OCI-LY7 (cell line): ENCODE data around the gene ESX1. TPM values are rescaled to one million over a fixed set of nuclear protein-coding genes. Genes with fewer than 3 reads are reported as not detected.

Source experiments
- BruUV-seq: library from RNA; stranded (reverse); fragments of 400-500 nt; replicated peaks from 2 replicates; lab custom pipeline; 2021; lab: Mats Ljungman, UMichigan
- CTCF ChIA-PET: fragments of 300-600 bp; sonication (Branson Sonifier 250); formaldehyde crosslinking; loops from one replicate; lab custom pipeline; 2022; ENCODE audit warnings: antibody characterized with exemption; ENCODE audit not compliant: unreplicated experiment; lab: Charles Lee
- POLR2A ChIA-PET: fragments of 300-600 bp; sonication (Branson Sonifier 250); formaldehyde crosslinking; loops from one replicate; lab custom pipeline; 2022; ENCODE audit warnings: antibody characterized with exemption; lab: Charles Lee
- DNase-seq: peaks from one replicate; pipeline ENCODE4 v3.0.0-alpha.2; 2015; ENCODE audit warnings: low spot score
- H2AFZ ChIP-seq: fragments of 200-600 bp; sonication (generic), shearing (Covaris generic); 2 replicates; pipeline ENCODE4 v1.6.1; 2014; ENCODE audit warnings: mild to moderate bottlenecking, antibody characterized with exemption, low read length, moderate library complexity
- H3K27ac ChIP-seq: fragments of 200-600 bp; sonication (generic); 2 replicates; pipeline ENCODE4 v1.5.1; 2014; ENCODE audit warnings: mixed run types, low read depth, mild to moderate bottlenecking, moderate library complexity, low read length, inconsistent platforms; ENCODE audit not compliant: poor library complexity, severe bottlenecking
- H3K36me3 ChIP-seq: fragments of 200-600 bp; sonication (generic); 2 replicates; pipeline ENCODE4 v1.6.1; 2014; ENCODE audit warnings: mild to moderate bottlenecking, antibody characterized with exemption, low read length, moderate library complexity, mixed read lengths; ENCODE audit not compliant: insufficient read depth
- H3K4me1 ChIP-seq: fragments of 200-600 bp; sonication (generic); 2 replicates; pipeline ENCODE4 v1.5.1; 2014; ENCODE audit warnings: mild to moderate bottlenecking, low read length; ENCODE audit not compliant: insufficient read depth, poor library complexity, severe bottlenecking
- H3K4me2 ChIP-seq: fragments of 200-600 bp; sonication (generic); 2 replicates; pipeline ENCODE4 v1.6.1; 2014; ENCODE audit warnings: mild to moderate bottlenecking, low read length
- H3K4me3 ChIP-seq: fragments of 200-600 bp; sonication (generic); 2 replicates; pipeline ENCODE4 v1.5.1; 2014; ENCODE audit warnings: mild to moderate bottlenecking, low read depth, low read length; ENCODE audit not compliant: poor library complexity, severe bottlenecking
- H3K79me2 ChIP-seq: fragments of 200-600 bp; sonication (generic); 2 replicates; pipeline ENCODE4 v1.6.1; 2016; ENCODE audit warnings: low read depth, mild to moderate bottlenecking, low read length, moderate library complexity, mixed read lengths; ENCODE audit not compliant: insufficient read depth
- H3K9me2 ChIP-seq: fragments of 200-600 bp; sonication (generic); 2 replicates; pipeline ENCODE4 v1.6.1; 2016; ENCODE audit warnings: mild to moderate bottlenecking, low read length, mixed read lengths; ENCODE audit not compliant: insufficient read depth
- H3K9me3 ChIP-seq: fragments of 200-600 bp; sonication (generic); 2 replicates; pipeline ENCODE4 v1.6.1; 2014; ENCODE audit warnings: mild to moderate bottlenecking, mixed run types, low read length, mixed read lengths
- H4K20me1 ChIP-seq: fragments of 200-600 bp; sonication (generic); 2 replicates; pipeline ENCODE4 v1.6.1; 2014; ENCODE audit warnings: mild to moderate bottlenecking, antibody characterized with exemption, low read length, moderate library complexity, mixed read lengths; ENCODE audit not compliant: insufficient read depth
- EZH2phosphoT487 ChIP-seq: fragments of 200-600 bp; sonication (generic); IDR thresholded peaks from 2 replicates; pipeline ENCODE4 v1.6.1; 2018; ENCODE audit warnings: low read depth, borderline replicate concordance, mild to moderate bottlenecking, mixed run types, antibody characterized with exemption, low read length, moderate library complexity, mixed read lengths
- intact Hi-C: fragments of 100-400 bp; cut with micrococcal nuclease; formaldehyde crosslinking; loops from one replicate; pipeline ENCODE4 v1.10.0; 2022; ENCODE audit not compliant: unreplicated experiment
- total RNA-seq, 2 experiments: library from RNA; depleted of rRNA in 1 of 2; stranded (reverse); fragments of >200 nt in 1 of 2; shearing (Covaris generic) in 1 of 2; gene quantifications; 2 replicates each; pipeline ENCODE4 v1.2.3, GENCODE V29; 2014 to 2022
- TF ChIP-seq, protein P1 (sequence below): fragments of 200-600 bp; sonication (generic); conservative IDR thresholded peaks from 2 replicates; pipeline ENCODE4 v1.5.1; 2014; ENCODE audit warnings: mild to moderate bottlenecking, antibody characterized with exemption, low read length, moderate library complexity, mixed read lengths

The ESX1 gene
- total RNA-seq, 2 experiments from 2014 or later, result not detected

- BruUV-seq, result no TSS peak
These were observed 27.5 kb upstream of the ESX1 start for GRCh38 chrX:104282166-104282725.

DNA sequence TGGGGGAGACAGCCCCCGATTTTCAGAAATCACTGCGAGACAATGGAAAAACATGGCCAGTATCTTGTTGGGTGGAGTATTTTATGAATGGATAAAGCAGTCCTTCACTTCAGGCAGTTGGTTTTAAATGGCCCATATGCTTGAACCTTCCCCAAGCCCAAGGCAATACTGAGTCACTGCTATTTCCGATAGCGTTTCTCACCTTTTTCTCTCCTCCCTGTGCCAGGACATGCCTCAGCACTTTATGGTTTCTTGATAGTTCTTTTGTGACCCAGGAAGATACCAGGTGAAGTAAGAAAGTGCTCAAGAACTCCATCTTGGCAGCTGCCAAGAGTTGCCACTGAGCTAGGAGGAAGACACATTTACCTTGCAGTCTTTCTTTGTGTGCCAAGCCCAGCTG, 26.8 kb upstream of the ESX1 start:
- intact Hi-C loops, result no loop called here
- H3K27ac ChIP-seq, result no peak overlapping the region
- no TSS peak for BruUV-seq

More at GRCh38 chrX:104282166-104282725, 27.5 kb upstream of the ESX1 start:
- H3K4me2 ChIP-seq, result no peak overlapping the region
- ChIA-PET CTCF (no interaction called here), POLR2A (no interaction called here)
- no peak for TF ChIP-seq EZH2phosphoT487
- TF ChIP-seq, protein P1, sequence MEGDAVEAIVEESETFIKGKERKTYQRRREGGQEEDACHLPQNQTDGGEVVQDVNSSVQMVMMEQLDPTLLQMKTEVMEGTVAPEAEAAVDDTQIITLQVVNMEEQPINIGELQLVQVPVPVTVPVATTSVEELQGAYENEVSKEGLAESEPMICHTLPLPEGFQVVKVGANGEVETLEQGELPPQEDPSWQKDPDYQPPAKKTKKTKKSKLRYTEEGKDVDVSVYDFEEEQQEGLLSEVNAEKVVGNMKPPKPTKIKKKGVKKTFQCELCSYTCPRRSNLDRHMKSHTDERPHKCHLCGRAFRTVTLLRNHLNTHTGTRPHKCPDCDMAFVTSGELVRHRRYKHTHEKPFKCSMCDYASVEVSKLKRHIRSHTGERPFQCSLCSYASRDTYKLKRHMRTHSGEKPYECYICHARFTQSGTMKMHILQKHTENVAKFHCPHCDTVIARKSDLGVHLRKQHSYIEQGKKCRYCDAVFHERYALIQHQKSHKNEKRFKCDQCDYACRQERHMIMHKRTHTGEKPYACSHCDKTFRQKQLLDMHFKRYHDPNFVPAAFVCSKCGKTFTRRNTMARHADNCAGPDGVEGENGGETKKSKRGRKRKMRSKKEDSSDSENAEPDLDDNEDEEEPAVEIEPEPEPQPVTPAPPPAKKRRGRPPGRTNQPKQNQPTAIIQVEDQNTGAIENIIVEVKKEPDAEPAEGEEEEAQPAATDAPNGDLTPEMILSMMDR, result no peak
- H3K9me2 ChIP-seq, result no peaks in the 10 kb centered on the region
- DNase-seq, result no peak
- intact Hi-C loops, result no loop called here
- H3K9me3 ChIP-seq, result no peaks in the 10 kb centered on the region
- H3K4me3 ChIP-seq, result no peak overlapping the region
- H3K27ac ChIP-seq, result no peak overlapping the region
- no peaks in the 10 kb centered on the region for H3K79me2 ChIP-seq
- no peaks in the 10 kb centered on the region for H4K20me1 ChIP-seq
- no peaks in the 10 kb centered on the region for H3K4me1 ChIP-seq
- H2AFZ ChIP-seq, result no peak overlapping the region
- H3K36me3 ChIP-seq, result no peaks in the 10 kb centered on the region

DNA sequence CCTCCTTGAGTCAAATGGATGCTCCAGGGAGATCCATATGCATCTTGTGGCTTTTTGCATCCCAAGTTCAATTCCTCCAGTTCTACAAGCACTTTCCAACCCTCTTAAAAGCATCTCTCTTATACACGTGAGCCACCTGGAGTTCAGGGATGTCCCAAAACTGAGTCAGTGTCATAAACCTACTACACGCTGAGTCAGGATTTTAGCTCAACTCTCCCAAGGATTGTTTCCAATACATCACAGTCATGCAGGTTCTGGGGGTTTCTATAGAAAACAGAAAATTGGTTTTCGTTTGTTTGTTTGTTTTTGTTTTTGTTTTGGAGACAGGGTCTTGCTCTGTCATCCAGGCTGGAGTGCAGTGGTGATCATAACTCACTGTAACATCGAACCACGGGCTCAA, 25.9 kb upstream of the ESX1 start:
- no peak for TF ChIP-seq EZH2phosphoT487
- TF ChIP-seq, protein P1, result no peak
- H3K4me3 ChIP-seq, result no peak overlapping the region
- no peaks in the 10 kb centered on the region for H4K20me1 ChIP-seq
- CTCF ChIA-PET, result no interaction called here
- no peaks in the 10 kb centered on the region for H3K4me1 ChIP-seq
- POLR2A ChIA-PET, result no interaction called here
- intact Hi-C loops, result no loop called here
- DNase-seq, result no peak
- H3K79me2 ChIP-seq, result no peaks in the 10 kb centered on the region
- no peaks in the 10 kb centered on the region for H3K36me3 ChIP-seq
- no peak overlapping the region for H3K4me2 ChIP-seq
- no peaks in the 10 kb centered on the region for H3K9me2 ChIP-seq
- H3K27ac ChIP-seq, result no peak overlapping the region
- no peaks in the 10 kb centered on the region for H3K9me3 ChIP-seq
- no TSS peak for BruUV-seq
- no peak overlapping the region for H2AFZ ChIP-seq

More for the DNA sequence above, 26.8 kb upstream of the ESX1 start:
- H3K9me3 ChIP-seq, result no peaks in the 10 kb centered on the region
- H3K4me1 ChIP-seq, result no peaks in the 10 kb centered on the region
- DNase-seq, result no peak
- POLR2A ChIA-PET, result no interaction called here
- H2AFZ ChIP-seq, result no peak overlapping the region
- no peaks in the 10 kb centered on the region for H4K20me1 ChIP-seq
- no peaks in the 10 kb centered on the region for H3K9me2 ChIP-seq
- CTCF ChIA-PET, result no interaction called here
- H3K79me2 ChIP-seq, result no peaks in the 10 kb centered on the region
- no peaks in the 10 kb centered on the region for H3K36me3 ChIP-seq
- H3K4me3 ChIP-seq, result no peak overlapping the region
- H3K4me2 ChIP-seq, result no peak overlapping the region
- no peak for TF ChIP-seq EZH2phosphoT487
